GM18499 (cell line): ENCODE measurements around the gene RGL2.

Experiments used
- ATAC-seq: cut with Tn5 transposase; IDR thresholded peaks from one replicate; pipeline ENCODE4 v1.9.1; 2021; ENCODE audit warnings: moderate number of reproducible peaks; ENCODE audit not compliant: insufficient read depth, unreplicated experiment

Gene RGL2

GRCh38 chr6:33316603-33317418, 18.1 kb upstream of the RGL2 start:
- no peak for ATAC-seq

GRCh38 chr6:33315793-33316602, 17.3 kb upstream of the RGL2 start:
- no peak for ATAC-seq

- ATAC-seq: no peak
These were observed 16.4 kb upstream of the RGL2 start for GRCh38 chr6:33314943-33315792.

- no peak for ATAC-seq
These were observed 15.8 kb upstream of the RGL2 start for GRCh38 chr6:33314515-33314942.

GRCh38 chr6:33313709-33314514, 15.2 kb upstream of the RGL2 start, which contains the start of gene TAPBP:
TSS of gene TAPBP (minus strand) at chr6:33314078. CDS start at chr6:33314041, 37 bp downstream.
- ATAC-seq: no peak

GRCh38 chr6:33313105-33313708, 14.5 kb upstream of the RGL2 start:
- no peak for ATAC-seq

- no peak for ATAC-seq
These were observed 13.8 kb upstream of the RGL2 start for GRCh38 chr6:33312361-33313104.

GRCh38 chr6:33306356-33306755, 7.6 kb upstream of the RGL2 start:
- no peak for ATAC-seq

- ATAC-seq: no peak
These were observed 6.3 kb upstream of the RGL2 start for GRCh38 chr6:33305052-33305451.

GRCh38 chr6:33304216-33304615, 5.5 kb upstream of the RGL2 start:
- ATAC-seq: no peak

GRCh38 chr6:33301877-33302276, 3.1 kb upstream of the RGL2 start:
- no peak for ATAC-seq

- peak; percentile 71 for ATAC-seq
These were observed 649 bp upstream of the RGL2 start for GRCh38 chr6:33299237-33299944.

GRCh38 chr6:33297956-33298772, 578 bp downstream of the RGL2 start:
- ATAC-seq: no peak

- no peak for ATAC-seq
These were observed 1.3 kb downstream of the RGL2 start for GRCh38 chr6:33297406-33297955.

- no peak for ATAC-seq
These were observed 1.8 kb downstream of the RGL2 start for GRCh38 chr6:33296797-33297405.

GRCh38 chr6:33295621-33296369, 2.9 kb downstream of the RGL2 start:
- no peak for ATAC-seq
